Uterus (tissue), 4 donors: Measurements from ENCODE around the gene FAM161A. TPM values are rescaled to one million over a fixed set of nuclear protein-coding genes. Genes with fewer than 3 reads are reported as not detected.

Source experiments
- DNase-seq, 2 donors: peaks; one replicate each; pipeline ENCODE4 v3.0.0-alpha.2; 2019 to 2020
- H3K27ac ChIP-seq, 2 donors: fragments of 200-600 bp; sonication (generic); 1 replicate in 1 of 2; 2 replicates in 1 of 2; pipeline ENCODE4 v1.5.1; 2016 to 2018
- H3K27me3 ChIP-seq, 2 donors: fragments of 200-600 bp; sonication (generic); one replicate each; pipeline ENCODE4 v1.5.1; 2018 to 2019; ENCODE audit warnings: control low read depth in 1 of 2
- H3K36me3 ChIP-seq, 2 donors: fragments of 200-600 bp; sonication (generic); one replicate each; pipeline ENCODE4 v1.5.1; 2019; ENCODE audit warnings: control low read depth in 1 of 2
- H3K4me1 ChIP-seq, 2 donors: fragments of 200-600 bp; sonication (generic); one replicate each; pipeline ENCODE4 v1.5.1; 2018 to 2019; ENCODE audit warnings: control low read depth in 1 of 2
- H3K4me3 ChIP-seq, 2 donors: fragments of 200-600 bp; sonication (generic); 1 replicate in 1 of 2; 2 replicates in 1 of 2; pipeline ENCODE4 v1.5.1; 2018 to 2019; ENCODE audit warnings: mild to moderate bottlenecking in 1 of 2
- H3K9me3 ChIP-seq, 2 donors: fragments of 200-600 bp; sonication (generic); one replicate each; pipeline ENCODE4 v1.5.1; 2019; ENCODE audit warnings: control low read depth in 1 of 2
- POLR2A ChIP-seq, 2 donors: fragments of 450-650 bp; IDR thresholded peaks; one replicate each; pipeline ENCODE4 v1.6.1; 2016; ENCODE audit warnings: antibody characterized with exemption in 2 of 2, mild to moderate bottlenecking in 1 of 2, moderate library complexity in 1 of 2
- intact Hi-C: fragments of 100-400 bp; cut with DNase I; formaldehyde crosslinking; loops from one replicate; pipeline ENCODE4 v1.15.1; 2023; ENCODE audit warnings: low total_unique reads
- total RNA-seq, 4 donors: library from RNA; depleted of rRNA in 3 of 4; stranded (reverse); fragments of >200 nt in 3 of 4; gene quantifications; one replicate each; pipeline versions ENCODE4 v1.1.0 to v1.2.4, GENCODE V29; 2014 to 2023
- TF ChIP-seq, protein P1 (sequence below), 4 experiments: fragments of 200-600 bp in 2 of 4; fragments of 450-650 bp in 2 of 4; sonication (generic) in 2 of 4; IDR thresholded peaks; one replicate each; pipeline ENCODE4 v1.5.1; 2016 to 2019; ENCODE audit warnings: antibody characterized with exemption in 4 of 4, mild to moderate bottlenecking in 2 of 4, moderate library complexity in 1 of 4
- donor health status: DM: yes; HTN: yes; CAD: no.

Gene FAM161A
- total RNA-seq, 4 donors from 2014 or later: 0.88 to 69.7 (median 12.5) TPM

DNA sequence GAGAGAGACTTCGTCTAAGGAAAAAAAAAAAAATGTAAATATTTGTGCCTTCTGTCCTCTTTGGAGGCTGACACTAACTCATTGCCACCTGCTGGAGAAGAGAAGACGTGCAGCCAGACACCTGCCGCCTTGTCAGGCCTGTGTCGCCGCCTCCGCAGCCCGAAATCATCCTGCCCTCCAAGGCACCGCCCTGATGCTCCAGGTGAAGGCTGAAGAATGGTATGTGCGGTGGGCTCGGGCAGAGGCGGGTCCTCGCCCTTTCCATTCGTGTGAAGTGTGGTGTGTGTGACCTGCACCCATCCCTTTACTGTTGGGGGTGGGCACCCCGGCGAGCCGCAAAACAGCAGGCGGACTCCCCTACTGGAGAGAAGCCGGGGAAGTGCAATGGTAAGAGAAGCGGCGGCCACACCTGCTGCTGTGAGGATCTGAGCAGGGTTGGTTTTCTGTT, 60.4 kb downstream of the FAM161A start:
- no peak for TF ChIP-seq POLR2A (IDR thresholded peaks at IDR 0.05)
- TF ChIP-seq, protein P1, sequence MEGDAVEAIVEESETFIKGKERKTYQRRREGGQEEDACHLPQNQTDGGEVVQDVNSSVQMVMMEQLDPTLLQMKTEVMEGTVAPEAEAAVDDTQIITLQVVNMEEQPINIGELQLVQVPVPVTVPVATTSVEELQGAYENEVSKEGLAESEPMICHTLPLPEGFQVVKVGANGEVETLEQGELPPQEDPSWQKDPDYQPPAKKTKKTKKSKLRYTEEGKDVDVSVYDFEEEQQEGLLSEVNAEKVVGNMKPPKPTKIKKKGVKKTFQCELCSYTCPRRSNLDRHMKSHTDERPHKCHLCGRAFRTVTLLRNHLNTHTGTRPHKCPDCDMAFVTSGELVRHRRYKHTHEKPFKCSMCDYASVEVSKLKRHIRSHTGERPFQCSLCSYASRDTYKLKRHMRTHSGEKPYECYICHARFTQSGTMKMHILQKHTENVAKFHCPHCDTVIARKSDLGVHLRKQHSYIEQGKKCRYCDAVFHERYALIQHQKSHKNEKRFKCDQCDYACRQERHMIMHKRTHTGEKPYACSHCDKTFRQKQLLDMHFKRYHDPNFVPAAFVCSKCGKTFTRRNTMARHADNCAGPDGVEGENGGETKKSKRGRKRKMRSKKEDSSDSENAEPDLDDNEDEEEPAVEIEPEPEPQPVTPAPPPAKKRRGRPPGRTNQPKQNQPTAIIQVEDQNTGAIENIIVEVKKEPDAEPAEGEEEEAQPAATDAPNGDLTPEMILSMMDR (IDR thresholded peaks at IDR 0.05): peak in 3 of 4 experiments; percentile 20 to 39 (median 21)
- intact Hi-C loops: no loop called here
- no peaks in the 10 kb centered on the region for H3K27me3 ChIP-seq
- H3K4me1 ChIP-seq: no peaks in the 10 kb centered on the region
- H3K27ac ChIP-seq: no peak overlapping the region
- H3K9me3 ChIP-seq: no peaks in the 10 kb centered on the region
- no peaks in the 10 kb centered on the region for H3K36me3 ChIP-seq
- DNase-seq: peak in 1 of 2 donors; percentile 48
- no peak overlapping the region for H3K4me3 ChIP-seq

DNA sequence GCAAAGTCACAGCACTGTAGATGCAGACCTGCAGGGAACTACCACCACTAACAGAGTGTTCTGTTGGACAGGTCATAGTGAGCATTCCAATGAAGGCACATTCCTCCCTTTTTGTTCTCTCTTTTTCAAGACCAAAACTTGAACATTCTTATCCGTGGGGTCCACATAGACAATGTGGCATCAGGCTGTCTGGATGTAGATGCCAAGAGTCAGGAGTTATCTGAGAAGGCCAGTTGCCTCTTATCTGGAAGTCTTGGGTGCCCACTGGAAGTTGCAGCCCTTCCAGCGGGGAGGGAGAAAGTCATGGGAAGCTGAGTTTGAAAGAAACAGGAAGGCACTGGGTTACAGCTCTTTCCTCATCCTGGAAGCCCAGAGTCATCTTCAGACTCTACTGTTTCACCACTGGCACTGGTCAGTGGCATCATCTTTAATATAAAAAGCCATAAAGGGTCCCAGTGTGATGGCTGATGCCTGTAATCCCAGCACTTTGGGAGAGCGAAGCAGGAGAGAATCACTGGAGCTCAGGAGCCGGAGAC, 61.4 kb downstream of the FAM161A start:
- no peak overlapping the region for H3K27ac ChIP-seq
- no peaks in the 10 kb centered on the region for H3K27me3 ChIP-seq
- no peaks in the 10 kb centered on the region for H3K36me3 ChIP-seq
- no peak for DNase-seq
- no peaks in the 10 kb centered on the region for H3K9me3 ChIP-seq
- no peak for TF ChIP-seq POLR2A (IDR thresholded peaks at IDR 0.05)
- no peak overlapping the region for H3K4me3 ChIP-seq
- H3K4me1 ChIP-seq: no peaks in the 10 kb centered on the region
- intact Hi-C loops: no loop called here

DNA sequence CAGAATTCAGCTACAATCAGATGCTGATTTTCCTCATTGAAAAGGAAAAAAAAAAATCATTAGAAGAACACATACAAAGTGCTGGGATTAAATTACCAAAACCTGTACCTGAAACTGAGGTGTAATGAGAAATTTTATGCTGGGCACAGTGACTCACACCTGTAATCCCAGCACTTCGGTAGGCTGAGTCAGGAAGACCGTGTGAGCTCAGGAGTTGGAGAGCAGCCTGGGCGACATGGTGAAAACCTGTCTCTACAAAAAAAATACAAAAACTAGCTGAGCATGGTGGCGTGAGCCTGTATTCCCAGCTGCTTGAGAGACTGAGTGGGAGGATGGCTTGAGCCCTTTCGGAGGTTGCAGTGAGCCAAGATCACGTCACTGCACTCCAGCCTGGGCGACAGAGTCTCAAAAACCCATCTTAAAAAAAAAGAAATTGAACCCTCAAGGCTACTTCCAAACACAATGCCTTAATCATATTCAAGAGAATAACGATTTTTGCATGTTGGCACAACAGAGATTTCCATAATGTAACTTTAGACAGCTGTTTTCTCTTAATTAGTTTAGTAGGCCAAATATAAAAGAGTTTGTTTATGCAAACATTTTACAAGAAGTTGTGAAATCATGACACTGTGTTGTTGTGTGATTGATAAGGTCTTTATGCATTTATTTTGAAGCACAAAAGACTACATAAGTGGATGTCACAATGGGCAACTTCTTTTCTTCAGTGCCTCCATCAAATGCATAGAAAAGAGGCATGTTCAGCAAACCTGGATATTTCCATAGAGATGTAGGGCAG, 63.9 kb downstream of the FAM161A start:
- TF ChIP-seq, protein P1 (IDR thresholded peaks at IDR 0.05): no peak
- TF ChIP-seq POLR2A (IDR thresholded peaks at IDR 0.05): no peak
- no peak for DNase-seq
- Histone ChIP-seq H3K27me3 (no peaks in the 10 kb centered on the region), H3K27ac (no peak overlapping the region), H3K4me3 (no peak overlapping the region), H3K9me3 (no peaks in the 10 kb centered on the region), H3K36me3 (no peaks in the 10 kb centered on the region), H3K4me1 (no peaks in the 10 kb centered on the region)
- intact Hi-C loops: no loop called here

DNA sequence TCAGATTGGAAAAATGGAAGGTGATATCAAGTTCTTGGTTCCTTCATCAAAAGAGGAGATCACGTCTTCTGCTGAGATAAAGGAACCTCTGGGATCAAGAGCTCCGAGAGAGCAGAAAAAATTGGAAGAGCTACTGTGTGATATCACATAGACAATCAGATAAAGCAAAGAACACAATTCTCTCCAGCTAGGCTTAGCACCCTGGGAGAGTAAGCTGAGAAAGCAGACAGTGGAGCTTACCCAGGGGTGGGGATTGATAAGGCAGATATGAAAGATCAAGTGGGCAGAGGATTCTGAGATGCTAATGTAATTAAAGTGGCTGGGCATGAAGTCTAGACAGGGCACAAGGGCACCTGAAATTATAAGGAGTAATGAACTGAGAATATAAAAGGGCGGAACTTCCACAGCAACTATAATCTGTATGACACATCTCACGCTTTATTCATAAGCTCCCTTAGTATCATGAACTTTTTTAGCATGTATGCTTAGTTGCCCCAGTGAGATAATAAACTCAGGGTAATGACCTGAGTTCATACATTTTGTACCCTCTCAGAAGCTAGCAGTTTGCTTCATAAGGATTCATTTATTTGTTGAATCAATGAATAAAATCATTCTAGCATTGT, 65.8 kb downstream of the FAM161A start:
- no peaks in the 10 kb centered on the region for H3K9me3 ChIP-seq
- H3K4me1 ChIP-seq: no peaks in the 10 kb centered on the region
- H3K27me3 ChIP-seq: no peaks in the 10 kb centered on the region
- TF ChIP-seq, protein P1 (IDR thresholded peaks at IDR 0.05): no peak
- no peak for TF ChIP-seq POLR2A (IDR thresholded peaks at IDR 0.05)
- intact Hi-C loops: no loop called here
- no peaks in the 10 kb centered on the region for H3K36me3 ChIP-seq
- no peak overlapping the region for H3K27ac ChIP-seq
- H3K4me3 ChIP-seq: no peak overlapping the region
- no peak for DNase-seq

DNA sequence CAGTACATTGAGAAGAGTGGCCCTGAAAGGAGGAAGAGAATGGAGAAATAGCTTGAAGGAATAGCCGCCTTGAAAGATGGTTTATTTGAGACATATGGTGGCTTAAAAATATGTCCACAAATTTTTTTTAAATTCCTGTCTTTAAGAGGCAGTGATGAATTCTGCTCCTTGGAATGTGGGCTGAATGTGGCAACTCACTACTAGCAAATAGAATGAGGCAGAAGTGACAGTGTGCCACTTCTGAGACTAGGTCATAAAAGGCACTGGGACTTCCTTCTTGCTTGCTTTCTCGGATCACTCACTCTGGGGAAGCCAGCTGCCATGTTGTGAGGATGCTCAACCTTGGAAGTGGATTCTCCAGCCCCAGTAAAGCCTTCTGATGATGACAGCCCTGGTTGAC, 67.0 kb downstream of the FAM161A start:
- Histone ChIP-seq H3K27me3 (no peaks in the 10 kb centered on the region), H3K4me1 (no peaks in the 10 kb centered on the region), H3K4me3 (no peak overlapping the region), H3K36me3 (no peaks in the 10 kb centered on the region), H3K9me3 (no peaks in the 10 kb centered on the region), H3K27ac (no peak overlapping the region)
- no peak for TF ChIP-seq POLR2A (IDR thresholded peaks at IDR 0.05)
- TF ChIP-seq, protein P1 (IDR thresholded peaks at IDR 0.05): no peak
- intact Hi-C loops: no loop called here
- no peak for DNase-seq
